ENCODE results near the gene SELENON. TPM values are rescaled to one million over a fixed set of nuclear protein-coding genes. Genes with fewer than 3 reads are reported as not detected.

SELENON gene
- total RNA-seq, 1 experiment from 2014 or later, result 62.9 TPM

- DNase-seq (ENCODE audit: low read depth), result peak; percentile 86
Measured at GRCh38 chr1:25794325-25794724, 5.7 kb upstream of the SELENON start.

GRCh38 chr1:25795211-25795610, 4.8 kb upstream of the SELENON start:
- peak; percentile 66 for DNase-seq (ENCODE audit: low read depth)

GRCh38 chr1:25795946-25796810, 3.8 kb upstream of the SELENON start:
- DNase-seq (ENCODE audit: low read depth), result no peak

- DNase-seq (ENCODE audit: low read depth), result peak; percentile 76
Measured at GRCh38 chr1:25796811-25797458, 3.1 kb upstream of the SELENON start.

- peak; percentile 38 for DNase-seq (ENCODE audit: low read depth)
Measured at GRCh38 chr1:25797939-25798338, 2.1 kb upstream of the SELENON start.

GRCh38 chr1:25798666-25799351, 1.2 kb upstream of the SELENON start:
- no peak for DNase-seq (ENCODE audit: low read depth)

GRCh38 chr1:25799352-25799934, 550 bp upstream of the SELENON start:
- no peak for DNase-seq (ENCODE audit: low read depth)

GRCh38 chr1:25800703-25801377, 847 bp downstream of the SELENON start:
- no peak for DNase-seq (ENCODE audit: low read depth)

- no peak for DNase-seq (ENCODE audit: low read depth)
Measured at GRCh38 chr1:25802915-25803314, 2.9 kb downstream of the SELENON start.

- DNase-seq (ENCODE audit: low read depth), result no peak
Measured at GRCh38 chr1:25803368-25803767, 3.4 kb downstream of the SELENON start.

- no peak for DNase-seq (ENCODE audit: low read depth)
Measured at GRCh38 chr1:25804244-25804963, 4.4 kb downstream of the SELENON start.

- no peak for DNase-seq (ENCODE audit: low read depth)
Measured at GRCh38 chr1:25804964-25805862, 5.2 kb downstream of the SELENON start.

- DNase-seq (ENCODE audit: low read depth), result no peak
Measured at GRCh38 chr1:25805863-25806225, 5.9 kb downstream of the SELENON start.

- no peak for DNase-seq (ENCODE audit: low read depth)
Measured at GRCh38 chr1:25806418-25806817, 6.4 kb downstream of the SELENON start.

GRCh38 chr1:25807480-25808390, 7.7 kb downstream of the SELENON start:
- DNase-seq (ENCODE audit: low read depth), result no peak

GRCh38 chr1:25808481-25809244, 8.7 kb downstream of the SELENON start:
- no peak for DNase-seq (ENCODE audit: low read depth)

GRCh38 chr1:25809283-25809926, 9.4 kb downstream of the SELENON start:
- DNase-seq (ENCODE audit: low read depth), result no peak

- DNase-seq (ENCODE audit: low read depth), result no peak
Measured at GRCh38 chr1:25809929-25810328, 9.9 kb downstream of the SELENON start.

Data from M059J (cell line).